ENCODE data around the gene C3orf52. TPM values are rescaled to one million over a fixed set of nuclear protein-coding genes. Genes with fewer than 3 reads are reported as not detected.

C3orf52 gene
- total and polyA plus RNA-seq, 10 of the 15 experiments (the other 5 are each of a cell fraction or from before 2014, with no cell fraction given), result 0.15 to 1.9 (median 0.73) TPM

DNA sequence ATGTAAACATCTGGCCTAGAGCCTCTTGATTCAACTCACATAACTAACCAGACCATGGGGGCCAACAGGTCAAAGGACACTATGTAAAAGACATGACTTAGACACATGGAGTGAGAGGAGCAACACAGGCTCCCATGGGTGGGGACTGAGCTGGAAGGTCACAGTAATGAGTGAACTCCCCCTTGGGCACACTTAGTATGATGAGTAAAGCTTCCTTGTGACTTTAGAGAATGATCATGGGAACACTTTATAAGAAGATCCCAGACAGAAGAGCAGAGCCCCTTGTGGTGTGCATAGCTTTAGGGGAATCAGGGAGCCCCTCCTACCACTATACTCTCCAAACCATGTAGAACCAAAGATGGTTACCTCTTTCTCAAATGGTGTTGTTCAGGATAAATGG lies 36.7 kb downstream of the C3orf52 start:
- in situ Hi-C loops (cut with MboI), result no loop called here
- H3K27ac ChIP-seq (ENCODE audit: control insufficient read depth, insufficient read depth), result peak overlapping the region; percentile 91
- peaks cover 84% of the 10 kb centered on the region for H3K4me1 ChIP-seq (ENCODE audit: control insufficient read depth, insufficient read depth, low read length)
- no peak overlapping the region for H3K4me3 ChIP-seq
- DNase-seq (ENCODE audit: low read depth, low spot score) (no peak), ATAC-seq (no peak), FAIRE-seq (no peak)
- peaks cover 5 to 16% of the 10 kb centered on the region in 2 experiments; a peak in 2 of 4 replicates for H3K36me3 ChIP-seq (ENCODE audit: control insufficient read depth in 2 of 2, insufficient read depth in 2 of 2, low read length in 1 of 2)
- H3K4me2 ChIP-seq (ENCODE audit: control insufficient read depth, insufficient read depth), result peak overlapping the region; percentile 46; the same call in 1 of the 2 replicates
- H2AFZ ChIP-seq (ENCODE audit: control insufficient read depth, low read depth, low read length), result no peak overlapping the region
- BruUV-seq (replicated peaks), result TSS peak; percentile 4
- no peaks in the 10 kb centered on the region for H3K9me3 ChIP-seq (replicated peaks; ENCODE audit: control insufficient read depth, insufficient read depth, low read length)
- H3K27me3 ChIP-seq (replicated peaks in 1 of 2; ENCODE audit: control insufficient read depth in 2 of 2, insufficient read depth in 2 of 2, low read length in 1 of 2), result no peaks in the 10 kb centered on the region
- SMC1A ChIA-PET (ENCODE audit: uncharacterized antibody, unreplicated experiment), result interaction anchor here (0.8 to 18.5 kb wide), 4 partner anchors 5 to 14 kb away, joined by 3 to 489 read pairs (median 36); partner anchors contain the start of gene GCSAM
- peaks cover 67% of the 10 kb centered on the region for H3K79me2 ChIP-seq (ENCODE audit: control insufficient read depth, insufficient read depth, low read length)
- RAD21 ChIA-PET (ENCODE audit: unreplicated experiment), result interaction anchor here (0.6 to 17.9 kb wide), 5 partner anchors 6 to 364 kb away, joined by 3 to 457 read pairs (median 5); partner anchors contain the start of gene GCSAM
- peak overlapping the region; percentile 52 for H3K9ac ChIP-seq (ENCODE audit: control insufficient read depth, insufficient read depth, low read length)
- intact Hi-C loops (cut with micrococcal nuclease; ENCODE audit: unreplicated experiment), result no loop called here
- POLR2A ChIA-PET, result interaction anchor here (0.9 to 2.5 kb wide), 4 partner anchors 9 to 375 kb away, joined by 3 to 9 read pairs (median 3); partner anchors contain the start of gene GCSAM
- H4K20me1 ChIP-seq (ENCODE audit: control insufficient read depth, insufficient read depth), result no peaks in the 10 kb centered on the region
- CTCF ChIA-PET, result interaction anchor here (0.5 to 18.1 kb wide), 8 partner anchors 5 to 397 kb away, joined by 3 to 226 read pairs (median 4); no protein-coding TSS in a partner anchor
- TF ChIP-seq, protein P1, sequence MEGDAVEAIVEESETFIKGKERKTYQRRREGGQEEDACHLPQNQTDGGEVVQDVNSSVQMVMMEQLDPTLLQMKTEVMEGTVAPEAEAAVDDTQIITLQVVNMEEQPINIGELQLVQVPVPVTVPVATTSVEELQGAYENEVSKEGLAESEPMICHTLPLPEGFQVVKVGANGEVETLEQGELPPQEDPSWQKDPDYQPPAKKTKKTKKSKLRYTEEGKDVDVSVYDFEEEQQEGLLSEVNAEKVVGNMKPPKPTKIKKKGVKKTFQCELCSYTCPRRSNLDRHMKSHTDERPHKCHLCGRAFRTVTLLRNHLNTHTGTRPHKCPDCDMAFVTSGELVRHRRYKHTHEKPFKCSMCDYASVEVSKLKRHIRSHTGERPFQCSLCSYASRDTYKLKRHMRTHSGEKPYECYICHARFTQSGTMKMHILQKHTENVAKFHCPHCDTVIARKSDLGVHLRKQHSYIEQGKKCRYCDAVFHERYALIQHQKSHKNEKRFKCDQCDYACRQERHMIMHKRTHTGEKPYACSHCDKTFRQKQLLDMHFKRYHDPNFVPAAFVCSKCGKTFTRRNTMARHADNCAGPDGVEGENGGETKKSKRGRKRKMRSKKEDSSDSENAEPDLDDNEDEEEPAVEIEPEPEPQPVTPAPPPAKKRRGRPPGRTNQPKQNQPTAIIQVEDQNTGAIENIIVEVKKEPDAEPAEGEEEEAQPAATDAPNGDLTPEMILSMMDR (IDR thresholded peaks at IDR 0.05 in 2 of 3, conservative IDR thresholded peaks at IDR 0.05 in 1 of 3; ENCODE audit: control insufficient read depth in 2 of 3, extremely low read depth in 1 of 3, insufficient read depth in 1 of 3, low read depth in 3 of 3, low read length in 3 of 3), result no peak
- TF ChIP-seq WRNIP1 (IDR thresholded peaks at IDR 0.05; ENCODE audit: borderline replicate concordance, low read depth, low read length) (no peak), MEF2A (IDR thresholded peaks at IDR 0.05; ENCODE audit: insufficient read depth, low read depth, low read length) (no peak), SMAD1 (IDR thresholded peaks at IDR 0.05; ENCODE audit: low read depth, partially characterized antibody) (peak; percentile 45), POLR2AphosphoS5 (IDR thresholded peaks at IDR 0.05; ENCODE audit: low read length) (peak; percentile 42), BHLHE40 (IDR thresholded peaks at IDR 0.05; ENCODE audit: borderline replicate concordance in 1 of 2, low read depth in 2 of 2, low read length in 1 of 2) (no peak), SMAD5 (IDR thresholded peaks at IDR 0.05; ENCODE audit: low read depth) (0 out of 2 replicates have a peak, but pooled peaks have one; percentile 38), MEF2B (IDR thresholded peaks at IDR 0.05; ENCODE audit: partially characterized antibody, poor library complexity, severe bottlenecking) (peak; percentile 78), KAT2A (conservative IDR thresholded peaks at IDR 0.05; ENCODE audit: control insufficient read depth, low read depth, low read length) (no peak), NR2C1 (IDR thresholded peaks at IDR 0.05) (peak; percentile 20; the same call in 1 of the 2 replicates), RAD51 (IDR thresholded peaks at IDR 0.05) (peak; percentile 9; the same call in 1 of the 2 replicates)
- TF ChIP-seq, protein P2, sequence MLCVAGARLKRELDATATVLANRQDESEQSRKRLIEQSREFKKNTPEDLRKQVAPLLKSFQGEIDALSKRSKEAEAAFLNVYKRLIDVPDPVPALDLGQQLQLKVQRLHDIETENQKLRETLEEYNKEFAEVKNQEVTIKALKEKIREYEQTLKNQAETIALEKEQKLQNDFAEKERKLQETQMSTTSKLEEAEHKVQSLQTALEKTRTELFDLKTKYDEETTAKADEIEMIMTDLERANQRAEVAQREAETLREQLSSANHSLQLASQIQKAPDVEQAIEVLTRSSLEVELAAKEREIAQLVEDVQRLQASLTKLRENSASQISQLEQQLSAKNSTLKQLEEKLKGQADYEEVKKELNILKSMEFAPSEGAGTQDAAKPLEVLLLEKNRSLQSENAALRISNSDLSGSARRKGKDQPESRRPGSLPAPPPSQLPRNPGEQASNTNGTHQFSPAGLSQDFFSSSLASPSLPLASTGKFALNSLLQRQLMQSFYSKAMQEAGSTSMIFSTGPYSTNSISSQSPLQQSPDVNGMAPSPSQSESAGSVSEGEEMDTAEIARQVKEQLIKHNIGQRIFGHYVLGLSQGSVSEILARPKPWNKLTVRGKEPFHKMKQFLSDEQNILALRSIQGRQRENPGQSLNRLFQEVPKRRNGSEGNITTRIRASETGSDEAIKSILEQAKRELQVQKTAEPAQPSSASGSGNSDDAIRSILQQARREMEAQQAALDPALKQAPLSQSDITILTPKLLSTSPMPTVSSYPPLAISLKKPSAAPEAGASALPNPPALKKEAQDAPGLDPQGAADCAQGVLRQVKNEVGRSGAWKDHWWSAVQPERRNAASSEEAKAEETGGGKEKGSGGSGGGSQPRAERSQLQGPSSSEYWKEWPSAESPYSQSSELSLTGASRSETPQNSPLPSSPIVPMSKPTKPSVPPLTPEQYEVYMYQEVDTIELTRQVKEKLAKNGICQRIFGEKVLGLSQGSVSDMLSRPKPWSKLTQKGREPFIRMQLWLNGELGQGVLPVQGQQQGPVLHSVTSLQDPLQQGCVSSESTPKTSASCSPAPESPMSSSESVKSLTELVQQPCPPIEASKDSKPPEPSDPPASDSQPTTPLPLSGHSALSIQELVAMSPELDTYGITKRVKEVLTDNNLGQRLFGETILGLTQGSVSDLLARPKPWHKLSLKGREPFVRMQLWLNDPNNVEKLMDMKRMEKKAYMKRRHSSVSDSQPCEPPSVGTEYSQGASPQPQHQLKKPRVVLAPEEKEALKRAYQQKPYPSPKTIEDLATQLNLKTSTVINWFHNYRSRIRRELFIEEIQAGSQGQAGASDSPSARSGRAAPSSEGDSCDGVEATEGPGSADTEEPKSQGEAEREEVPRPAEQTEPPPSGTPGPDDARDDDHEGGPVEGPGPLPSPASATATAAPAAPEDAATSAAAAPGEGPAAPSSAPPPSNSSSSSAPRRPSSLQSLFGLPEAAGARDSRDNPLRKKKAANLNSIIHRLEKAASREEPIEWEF (IDR thresholded peaks at IDR 0.05; ENCODE audit: insufficient replicate concordance, low read depth, low read length), result peak; percentile 76
- TF ChIP-seq, protein P3, sequence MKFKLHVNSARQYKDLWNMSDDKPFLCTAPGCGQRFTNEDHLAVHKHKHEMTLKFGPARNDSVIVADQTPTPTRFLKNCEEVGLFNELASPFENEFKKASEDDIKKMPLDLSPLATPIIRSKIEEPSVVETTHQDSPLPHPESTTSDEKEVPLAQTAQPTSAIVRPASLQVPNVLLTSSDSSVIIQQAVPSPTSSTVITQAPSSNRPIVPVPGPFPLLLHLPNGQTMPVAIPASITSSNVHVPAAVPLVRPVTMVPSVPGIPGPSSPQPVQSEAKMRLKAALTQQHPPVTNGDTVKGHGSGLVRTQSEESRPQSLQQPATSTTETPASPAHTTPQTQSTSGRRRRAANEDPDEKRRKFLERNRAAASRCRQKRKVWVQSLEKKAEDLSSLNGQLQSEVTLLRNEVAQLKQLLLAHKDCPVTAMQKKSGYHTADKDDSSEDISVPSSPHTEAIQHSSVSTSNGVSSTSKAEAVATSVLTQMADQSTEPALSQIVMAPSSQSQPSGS (IDR thresholded peaks at IDR 0.05; ENCODE audit: low read length), result peak; percentile 40
